ENCODE data around the gene GPAT2.
"Not testable (repeated sequence)": the region's sequence is repeated elsewhere in the genome, so short reads cannot be mapped to it uniquely, and the experiment has no call there.

GPAT2 gene

DNA sequence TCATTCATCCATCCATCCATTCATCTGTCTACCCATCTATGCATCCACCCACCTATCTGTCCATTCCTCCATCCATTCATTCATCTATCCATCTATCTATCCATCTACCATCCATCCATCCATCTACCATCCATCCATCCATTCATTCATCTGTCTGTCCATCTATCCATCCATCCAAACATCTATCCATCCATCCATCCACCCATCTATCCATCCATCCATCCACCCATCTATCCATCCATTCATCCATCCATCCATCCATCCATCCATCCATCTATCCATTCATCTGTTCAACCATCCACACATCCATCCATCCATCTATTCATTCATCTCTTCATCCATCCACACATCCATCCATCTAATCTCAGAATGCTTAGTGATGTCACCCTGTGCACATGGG lies 30.0 kb upstream of the GPAT2 start:
- DNase-seq (ENCODE audit: low read depth) = not testable (repeated sequence)

DNA sequence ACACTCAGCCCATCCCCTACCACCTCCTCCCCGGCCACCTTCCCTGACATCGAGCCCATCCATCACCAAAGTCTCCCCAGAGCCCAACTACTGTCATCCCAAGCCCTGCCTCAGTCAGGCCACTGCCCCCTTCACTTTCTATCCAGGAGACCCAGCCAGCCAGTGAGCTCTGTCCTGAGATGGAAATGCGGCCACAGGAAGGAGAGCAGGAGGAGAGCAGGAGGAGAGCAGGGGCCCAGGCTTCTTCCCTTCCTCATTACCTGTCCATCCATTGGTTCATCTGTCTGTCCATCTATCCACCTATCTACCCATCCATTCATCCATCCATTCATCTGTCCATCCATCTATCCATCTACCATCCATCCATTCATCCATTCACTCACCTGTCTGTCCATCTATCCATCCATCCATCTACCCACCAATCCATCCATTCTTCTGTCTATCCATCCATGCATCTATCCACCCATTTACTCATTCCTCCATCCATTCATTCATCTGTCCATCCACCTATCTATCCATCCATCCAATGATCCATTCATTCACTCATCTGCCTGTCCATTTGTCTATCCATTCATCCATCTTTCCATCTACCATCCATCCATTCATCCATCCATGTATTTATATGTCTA lies 29.4 kb upstream of the GPAT2 start:
- DNase-seq (ENCODE audit: low read depth) = not testable (repeated sequence)

DNA sequence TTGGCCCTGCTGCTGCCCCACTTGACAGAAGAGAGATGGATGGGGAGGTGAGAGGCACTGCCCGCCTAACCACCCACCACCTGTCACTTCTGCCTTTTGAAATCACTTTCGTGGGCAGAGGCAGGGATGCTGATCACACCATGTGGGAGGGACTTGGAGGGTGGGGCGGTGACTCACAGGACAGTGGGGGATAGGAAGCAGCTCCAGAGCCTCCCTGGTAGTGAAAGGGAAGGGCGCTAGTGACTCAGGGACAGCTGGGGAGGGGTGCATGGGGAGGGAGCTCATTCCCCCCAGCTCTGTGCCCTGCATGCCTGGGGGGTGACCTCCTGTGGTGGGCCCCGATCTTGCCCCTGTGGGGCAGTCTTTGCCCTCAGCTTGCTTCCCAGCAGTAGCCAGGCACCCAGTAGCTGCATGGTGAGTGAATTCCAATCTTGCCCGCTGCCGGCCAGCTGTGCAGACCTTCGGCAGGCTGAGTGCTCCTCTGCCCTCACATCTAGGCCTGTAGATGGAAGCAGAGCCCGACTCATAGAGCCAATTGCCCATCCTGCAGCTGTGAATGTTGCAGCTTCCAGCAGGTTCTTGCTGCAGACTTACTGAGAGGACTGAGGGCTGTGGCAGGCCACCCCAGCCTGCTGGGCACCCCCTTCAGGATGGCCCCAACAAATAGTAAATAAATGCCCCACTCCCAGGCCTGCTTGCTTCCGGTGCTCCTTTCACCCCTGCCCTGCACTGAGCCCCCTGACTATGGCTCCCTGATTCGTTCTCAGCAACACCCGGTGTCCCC lies 28.6 kb upstream of the GPAT2 start:
- DNase-seq (ENCODE audit: low read depth) = not testable (repeated sequence)

DNA sequence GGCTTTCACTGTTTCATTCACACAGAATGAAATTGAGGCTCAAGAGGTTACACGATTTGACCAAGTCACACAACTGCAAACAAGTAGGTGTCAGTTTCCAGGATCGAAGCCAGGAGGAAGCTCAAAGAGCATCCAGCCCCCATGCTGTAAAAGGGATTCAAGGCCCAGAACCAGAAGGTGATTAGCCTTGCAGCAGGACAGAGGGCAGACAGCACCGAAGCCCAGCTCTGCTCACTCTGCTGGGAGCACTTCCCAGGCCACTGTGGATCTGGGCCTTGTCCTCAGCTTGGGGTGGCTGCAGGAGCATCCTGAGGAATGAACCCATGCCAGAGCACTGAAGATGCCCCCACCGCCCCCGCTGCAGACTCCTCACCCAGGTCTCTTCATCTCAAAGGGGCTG lies 27.8 kb upstream of the GPAT2 start:
- DNase-seq (ENCODE audit: low read depth) = not testable (repeated sequence)

DNA sequence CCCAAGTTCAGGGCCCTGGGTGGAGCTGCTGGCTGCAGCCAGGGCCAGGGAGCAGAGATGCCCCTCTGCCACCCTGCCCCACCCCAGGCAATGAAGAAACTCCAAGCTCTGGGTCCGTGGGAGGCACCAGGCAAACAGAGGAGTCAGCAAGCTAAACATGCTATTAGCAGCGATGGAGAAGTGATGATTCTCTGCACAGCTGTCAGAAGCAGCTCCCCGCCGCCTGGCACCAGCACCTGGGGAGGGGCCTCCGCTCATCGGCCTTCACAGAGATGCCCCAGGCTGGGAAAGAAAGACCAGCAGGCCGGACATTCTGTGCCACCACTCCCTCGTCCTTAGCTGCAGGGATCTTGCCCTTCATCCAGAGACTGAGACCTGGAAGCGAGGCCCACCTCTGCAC lies 27.2 kb upstream of the GPAT2 start:
- not testable (repeated sequence) for DNase-seq (ENCODE audit: low read depth)

DNA sequence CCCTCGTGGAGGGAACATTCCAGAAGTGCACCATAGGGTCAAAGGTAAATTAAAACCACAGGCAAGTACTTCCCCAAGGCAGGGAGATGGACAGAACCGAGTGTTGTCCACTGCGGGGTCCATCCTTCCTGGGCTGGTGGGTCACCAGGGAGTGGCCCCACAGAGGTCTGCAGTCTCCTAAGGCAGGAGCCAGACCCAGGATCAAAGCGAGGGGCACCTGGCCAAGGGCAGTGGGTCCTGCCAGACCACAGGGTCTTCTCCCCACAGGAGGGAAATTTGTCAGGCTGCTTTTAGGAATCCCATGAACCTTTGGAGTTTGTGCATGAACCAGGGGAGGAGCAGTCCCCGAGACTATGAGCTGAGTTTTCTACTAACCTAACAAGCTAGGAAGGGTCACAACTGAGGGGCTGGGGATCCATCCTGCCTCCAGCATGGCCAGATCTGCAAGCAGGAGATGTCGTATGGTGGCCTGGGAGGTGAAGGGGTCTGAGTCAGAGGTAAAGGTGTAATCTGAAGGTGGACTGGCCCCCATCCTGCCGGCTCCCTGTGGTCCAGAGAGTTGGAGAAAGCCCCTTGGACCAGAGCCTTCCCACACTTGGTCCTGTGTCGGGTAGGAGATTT lies 26.6 kb upstream of the GPAT2 start:
- not testable (repeated sequence) for DNase-seq (ENCODE audit: low read depth)

DNA sequence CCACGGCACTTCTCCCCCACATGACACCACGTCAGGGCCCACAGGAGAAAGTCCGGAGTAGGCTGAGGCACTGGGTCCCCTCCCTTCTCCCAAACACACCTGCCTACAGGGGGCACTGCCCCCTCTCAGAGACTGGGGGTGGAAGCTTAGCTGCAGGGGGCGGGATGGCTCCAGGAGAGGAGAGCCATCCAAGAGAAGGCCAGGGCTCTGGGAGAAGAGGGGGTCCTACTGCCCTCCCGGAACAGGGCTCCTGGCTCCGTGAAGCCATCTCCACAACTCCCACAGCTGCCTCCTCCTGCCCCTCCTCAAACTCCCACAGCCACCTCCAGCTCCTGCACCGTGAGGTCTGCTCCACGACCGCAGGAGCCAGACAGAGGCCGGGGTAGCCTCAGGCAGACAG lies 25.6 kb upstream of the GPAT2 start:
- not testable (repeated sequence) for DNase-seq (ENCODE audit: low read depth)

DNA sequence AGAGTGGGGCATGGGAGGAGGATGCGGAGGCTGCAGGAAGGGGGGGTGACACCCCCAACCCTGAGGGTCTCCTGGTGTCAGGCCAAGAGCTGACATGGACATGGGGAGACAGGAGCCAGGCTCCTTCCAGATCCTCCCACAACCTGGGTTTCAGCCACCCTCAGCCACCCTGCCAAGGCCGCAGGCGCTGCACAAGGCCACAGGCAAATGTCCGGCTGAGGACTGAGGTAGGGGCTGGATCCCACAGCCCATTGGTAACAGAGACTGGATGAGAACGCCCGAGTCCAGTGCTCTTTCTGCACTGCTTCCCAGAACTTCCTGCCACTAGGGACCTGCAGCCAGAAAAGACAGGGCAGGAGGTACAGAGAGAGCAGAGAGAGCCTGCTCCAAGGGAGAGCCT lies 24.7 kb upstream of the GPAT2 start:
- DNase-seq (ENCODE audit: low read depth) = not testable (repeated sequence)

DNA sequence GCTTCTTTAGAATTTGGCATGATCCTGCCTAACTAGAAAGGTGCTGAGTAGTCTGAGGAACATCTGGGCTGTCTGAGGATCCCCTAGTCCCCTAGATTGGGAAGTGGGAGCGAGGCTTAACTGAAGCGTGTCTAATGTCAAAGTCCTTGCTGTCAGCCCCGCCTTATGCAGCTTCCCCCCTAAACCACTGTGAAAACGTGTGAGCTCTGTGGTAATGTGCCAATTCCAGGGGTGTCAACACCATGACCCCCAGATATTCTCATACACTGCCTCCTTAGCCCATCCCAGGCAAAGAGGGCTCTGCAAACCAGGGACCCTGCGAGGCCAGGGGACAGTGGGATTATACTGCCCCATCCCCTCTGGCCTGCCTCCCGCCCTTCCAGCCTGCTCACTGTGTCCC lies 21.1 kb upstream of the GPAT2 start:
- not testable (repeated sequence) for DNase-seq (ENCODE audit: low read depth)

DNA sequence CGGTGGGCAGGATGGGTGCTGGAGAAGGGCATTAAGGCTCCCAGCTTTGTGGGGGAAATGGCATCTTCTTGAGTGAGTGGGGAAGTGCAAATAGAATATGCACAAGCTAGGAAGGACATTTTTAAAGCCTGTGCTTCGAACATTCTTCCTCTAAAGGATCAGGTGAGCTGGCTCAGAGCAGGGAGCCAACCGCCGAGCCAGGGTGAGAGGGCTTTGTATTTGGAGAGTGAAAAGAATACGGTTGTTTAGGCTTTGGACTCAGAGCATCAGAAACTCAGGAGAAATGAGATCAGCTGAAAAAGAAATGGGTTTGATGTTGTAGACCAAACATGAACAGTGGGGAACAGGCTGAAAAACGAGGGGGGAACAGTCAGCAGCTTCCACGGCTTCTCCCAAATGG lies 19.8 kb upstream of the GPAT2 start:
- DNase-seq (ENCODE audit: low read depth) = not testable (repeated sequence)

DNA sequence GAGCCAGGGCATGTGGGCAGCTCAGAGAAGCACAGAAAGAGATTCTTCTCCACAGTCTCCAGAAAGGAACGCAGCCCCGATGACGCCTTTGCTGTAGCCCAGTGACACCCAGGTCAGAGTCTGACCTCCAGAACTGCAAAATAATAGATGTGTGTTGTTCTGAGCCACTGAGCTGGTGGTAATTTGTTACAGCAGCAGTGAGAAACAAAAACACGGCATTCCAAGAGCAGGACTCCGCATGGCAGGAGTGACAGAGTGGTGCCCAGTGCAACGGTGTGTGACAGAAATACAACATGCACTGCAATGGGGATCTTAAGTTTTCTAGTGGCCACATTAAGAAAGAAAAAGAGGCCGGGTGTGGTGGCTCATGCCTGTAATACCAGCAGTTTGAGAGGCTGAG lies 18.7 kb upstream of the GPAT2 start:
- not testable (repeated sequence) for DNase-seq (ENCODE audit: low read depth)

DNA sequence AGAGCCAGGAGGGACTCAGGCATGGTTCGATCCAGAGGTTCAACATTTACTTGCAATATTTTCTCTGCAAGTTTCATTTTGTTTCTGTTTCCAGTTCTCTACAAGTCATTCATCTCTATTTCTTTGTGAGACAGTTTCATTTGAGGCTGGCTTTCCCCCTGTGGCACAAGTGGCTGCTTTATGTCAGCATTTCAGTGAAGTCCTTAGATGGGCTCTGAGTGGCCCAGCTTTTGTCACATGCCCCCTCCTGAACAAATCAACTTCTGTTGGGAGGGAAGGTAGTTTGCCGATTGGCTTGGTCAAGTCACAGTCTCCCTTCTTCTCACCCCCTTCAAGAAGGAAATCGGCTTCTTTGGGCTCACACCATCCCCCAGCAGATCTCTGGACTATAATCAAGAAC lies 17.9 kb upstream of the GPAT2 start:
- DNase-seq (ENCODE audit: low read depth) = not testable (repeated sequence)

DNA sequence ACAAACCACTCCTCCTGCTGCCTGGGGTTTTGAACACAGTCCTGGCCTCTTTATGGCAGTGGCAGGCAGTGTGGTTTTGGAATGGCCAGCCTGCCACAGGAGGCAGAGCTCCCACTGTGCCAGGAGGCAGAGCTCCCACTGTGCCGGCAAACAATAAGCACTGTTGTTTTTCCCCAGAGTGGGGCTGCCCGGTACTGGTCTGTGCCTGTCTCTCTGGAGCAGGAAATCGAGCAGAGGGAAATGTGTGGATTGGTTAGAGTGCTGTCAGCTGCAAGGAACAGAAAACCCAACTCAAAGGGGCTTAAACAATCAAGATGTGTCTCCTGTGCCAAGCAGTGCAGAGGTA lies 15.2 kb upstream of the GPAT2 start:
- not testable (repeated sequence) for DNase-seq (ENCODE audit: low read depth)

DNA sequence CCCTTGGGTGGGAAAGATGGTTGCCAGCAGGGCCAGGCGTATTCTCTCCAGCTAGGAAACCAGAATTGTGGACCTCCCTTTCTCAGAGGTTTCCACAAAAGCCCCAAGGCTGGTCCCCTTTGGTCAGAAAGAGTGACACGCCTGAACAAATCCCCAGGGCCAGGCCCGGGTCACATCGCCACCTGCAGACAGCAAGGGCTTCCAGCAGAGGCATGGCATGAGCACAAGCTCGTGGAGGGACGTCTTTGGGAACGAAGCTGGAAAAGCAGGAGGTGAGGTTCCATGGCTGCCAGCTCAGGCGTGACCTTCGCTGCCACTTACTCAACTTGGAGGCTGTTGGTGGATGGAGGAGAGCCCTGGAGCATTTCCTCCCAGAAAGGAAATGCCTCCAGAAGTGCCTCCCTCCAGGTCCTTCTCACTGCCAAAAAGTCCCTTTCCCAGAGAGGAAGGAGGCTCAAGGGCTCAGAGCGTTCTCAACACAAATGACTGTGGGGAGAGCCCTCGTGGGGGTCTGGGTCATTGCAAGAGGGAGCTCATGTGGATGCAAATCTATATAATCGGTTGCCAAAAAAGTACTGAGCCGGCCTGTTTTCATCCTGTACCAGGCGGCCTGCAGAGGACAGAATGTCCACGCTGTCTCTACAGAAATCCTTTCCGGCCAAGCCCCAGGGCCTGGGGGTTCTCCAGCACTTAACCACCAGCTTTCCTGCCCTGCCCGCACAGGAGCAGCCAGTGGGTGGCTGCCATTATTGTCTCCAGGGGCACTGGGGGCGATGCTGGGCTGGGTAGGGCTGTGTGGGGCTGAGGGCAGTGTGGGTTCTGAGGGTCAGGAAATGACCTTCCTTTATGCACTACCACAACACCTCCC lies 14.6 kb upstream of the GPAT2 start:
- DNase-seq (ENCODE audit: low read depth) = not testable (repeated sequence)

DNA sequence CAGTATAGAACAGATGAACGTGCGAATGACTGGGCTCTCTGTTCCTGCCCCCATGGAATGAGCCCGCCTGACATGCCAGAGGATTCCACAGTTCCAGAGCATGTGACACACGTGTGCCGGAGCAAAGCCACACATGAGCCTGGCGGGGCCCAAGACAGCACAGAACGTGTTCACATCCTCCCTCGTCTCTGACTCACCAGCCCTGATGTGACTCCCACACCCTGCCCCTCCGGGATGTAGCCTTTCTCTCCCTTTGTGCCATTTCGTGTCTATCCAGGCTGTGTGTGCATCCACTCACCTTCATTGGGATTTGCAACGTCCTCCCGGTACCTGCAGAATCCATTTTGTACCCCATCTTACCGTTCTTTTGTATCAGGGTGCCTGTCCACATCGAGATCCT lies 838 bp upstream of the GPAT2 start:
- DNase-seq (ENCODE audit: low read depth) = not testable (repeated sequence)

DNA sequence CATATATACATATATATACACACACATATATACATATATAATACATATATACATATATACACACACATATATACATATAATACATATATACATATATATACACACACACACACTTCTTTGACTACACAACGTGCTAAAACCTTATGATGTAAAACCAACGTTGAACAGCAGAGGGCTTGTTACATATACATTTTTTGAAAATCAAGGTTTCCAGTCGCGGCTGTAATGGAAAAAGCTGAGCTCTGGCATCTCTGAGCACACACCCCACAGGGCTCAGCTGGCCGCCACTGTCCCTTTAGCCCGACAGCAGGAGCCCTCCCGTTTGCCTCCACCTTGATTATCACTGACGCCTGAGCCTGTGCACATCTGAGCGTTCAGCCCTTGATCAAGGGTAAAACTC lies 719 bp downstream of the GPAT2 start:
- DNase-seq (ENCODE audit: low read depth) = not testable (repeated sequence)

DNA sequence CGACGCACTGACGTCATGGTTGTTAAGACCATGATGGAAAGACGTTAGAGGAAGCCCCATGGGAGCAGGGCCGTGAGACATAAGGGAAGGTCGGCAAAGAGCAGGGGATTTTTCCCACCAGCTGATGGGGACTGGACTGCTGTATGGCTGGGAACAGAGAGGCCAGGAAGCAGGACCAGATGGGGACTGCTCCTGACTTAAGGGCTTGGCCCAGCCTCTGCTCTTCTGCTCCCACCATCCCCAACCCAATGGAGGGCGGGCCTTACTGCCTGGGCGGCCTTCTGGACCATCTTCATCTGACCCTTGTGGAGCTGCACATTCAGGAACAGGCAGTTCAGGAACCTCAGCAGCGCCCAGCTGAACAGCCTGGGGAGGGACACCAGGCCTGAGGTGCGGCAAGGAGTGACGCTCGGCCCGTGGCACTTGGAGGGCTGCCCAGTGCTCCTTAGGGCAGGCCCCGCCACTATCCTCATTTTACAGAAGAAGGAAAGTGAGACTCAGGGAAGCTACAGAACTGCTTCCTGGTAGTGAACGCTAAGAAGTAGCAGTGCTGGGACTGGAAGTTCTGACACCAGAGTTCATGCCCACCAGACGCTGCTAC lies 6.9 kb downstream of the GPAT2 start:
- not testable (repeated sequence) for DNase-seq (ENCODE audit: low read depth)

DNA sequence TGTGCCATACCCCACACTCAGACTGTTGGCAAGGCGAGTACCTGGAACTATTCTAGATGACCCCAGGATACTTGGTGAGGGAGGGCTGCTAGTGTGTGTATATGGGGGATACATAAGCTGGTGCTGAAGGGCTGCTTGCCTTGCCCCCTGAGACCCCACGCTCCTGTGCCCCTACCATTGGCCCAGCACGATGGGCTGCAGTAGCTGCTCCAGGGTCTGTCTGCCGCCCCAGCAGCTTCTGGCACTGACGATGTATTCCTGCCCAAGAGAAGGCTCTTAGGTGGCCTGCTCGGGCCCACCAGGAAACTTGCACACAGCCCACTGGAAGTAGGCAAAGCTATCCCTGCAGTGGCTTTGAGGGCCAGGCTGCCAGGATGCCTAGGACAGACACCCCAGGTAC lies 9.0 kb downstream of the GPAT2 start:
- DNase-seq (ENCODE audit: low read depth) = not testable (repeated sequence)

DNA sequence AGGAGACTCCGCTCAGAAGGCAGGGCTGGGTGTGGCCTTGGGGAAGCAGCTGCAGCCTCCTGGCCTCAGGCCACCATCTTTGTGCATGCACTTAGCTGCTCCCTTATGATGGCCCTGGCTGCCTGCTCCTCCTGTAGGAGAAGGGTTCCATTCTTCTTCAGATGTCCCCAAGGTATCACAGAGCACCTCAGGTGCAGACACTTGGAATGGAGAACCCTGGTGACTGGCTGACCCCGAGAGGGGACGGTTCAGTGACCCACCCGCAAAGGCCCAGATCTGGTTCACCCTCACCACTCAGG lies 9.6 kb downstream of the GPAT2 start:
- no peak for DNase-seq (ENCODE audit: low read depth)

DNA sequence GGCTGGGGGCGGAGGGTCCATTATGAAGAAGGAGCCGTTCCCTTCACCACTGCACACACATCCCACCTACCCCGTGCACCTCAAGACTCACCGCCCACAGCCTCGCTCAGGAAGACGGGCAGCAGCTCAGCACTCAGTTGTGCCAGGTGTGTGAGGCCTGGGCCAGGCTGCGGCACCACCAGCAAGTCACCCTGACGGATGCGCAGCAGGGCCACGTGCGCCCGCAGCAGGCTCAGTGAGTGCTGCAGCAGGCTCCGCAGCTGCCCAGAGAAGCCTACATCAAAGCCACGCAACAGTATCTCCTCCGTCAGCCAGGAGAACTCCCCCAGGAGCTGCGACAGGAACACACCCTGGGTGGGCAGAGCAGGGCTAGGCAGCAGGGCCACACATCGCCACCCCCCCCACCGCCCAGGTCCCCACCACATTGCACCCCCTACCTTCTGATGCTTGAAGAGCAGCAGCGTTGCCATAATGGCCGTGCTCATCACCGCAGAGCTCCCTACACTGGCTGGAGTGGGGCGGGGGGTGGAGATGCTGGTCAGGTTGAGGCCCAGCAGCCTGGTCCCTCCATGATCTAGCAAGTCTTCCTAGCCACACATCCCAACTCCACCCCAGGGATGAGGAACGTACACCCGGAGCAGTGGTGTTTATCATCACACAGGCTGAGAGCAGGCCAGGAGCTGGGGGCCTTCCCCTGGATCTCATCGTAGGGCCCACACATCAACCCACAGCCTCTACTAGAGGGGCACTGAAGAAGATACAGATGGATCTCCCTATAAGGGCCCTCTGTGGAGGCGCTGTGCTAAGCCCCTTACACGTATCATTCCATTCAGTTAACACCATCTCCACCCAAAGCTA lies 10.2 kb downstream of the GPAT2 start:
- DNase-seq (ENCODE audit: low read depth) = no peak

DNA sequence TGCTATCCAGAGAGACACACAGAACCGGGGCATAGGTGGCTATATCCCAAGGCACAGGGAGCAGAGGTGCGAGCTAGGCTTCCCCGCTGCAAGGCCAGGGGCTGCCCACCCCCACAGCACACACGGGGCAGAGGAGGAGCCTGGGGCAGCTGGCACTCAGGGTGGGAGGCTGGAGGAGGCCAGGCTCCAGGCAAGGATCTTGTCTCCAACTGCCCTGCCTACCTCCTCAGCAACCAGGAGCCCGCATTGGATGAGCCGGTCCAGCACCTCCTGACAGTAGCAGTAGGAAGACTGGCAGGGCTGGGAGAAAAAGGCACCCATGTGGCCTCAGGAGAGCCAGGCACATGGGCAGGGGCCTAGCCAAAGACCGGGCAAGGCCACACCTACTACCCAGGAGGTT lies 11.0 kb downstream of the GPAT2 start:
- DNase-seq (ENCODE audit: low read depth) = not testable (repeated sequence)
